ENCODE results near the gene CHST11.
A peak's percentile ranks its signal among the peaks of the same experiment; 100 is the strongest.

Gene CHST11

GRCh38 chr12:104443008-104443407, 13.7 kb upstream of the CHST11 start:
- H3K9me3 Mint-ChIP-seq, result peaks cover 5% of the 10 kb centered on the region
- H3K27me3 Mint-ChIP-seq, result no peaks in the 10 kb centered on the region
- ATAC-seq (ENCODE audit: low read depth) (no peak), DNase-seq (ENCODE audit: low spot score in 2 of 2) (no peak)
- peaks cover 9% of the 10 kb centered on the region for H3K4me1 Mint-ChIP-seq
- H3K36me3 Mint-ChIP-seq, result peaks cover 6% of the 10 kb centered on the region
- no peak overlapping the region for H3K27ac Mint-ChIP-seq
- no peak overlapping the region for H3K4me3 Mint-ChIP-seq

GRCh38 chr12:104446646-104447421, 9.9 kb upstream of the CHST11 start:
- ATAC-seq (ENCODE audit: low read depth), result peak; percentile 48
- Mint-ChIP-seq H3K9me3 (peaks cover 5% of the 10 kb centered on the region), H3K27me3 (no peaks in the 10 kb centered on the region), H3K36me3 (peaks cover 6% of the 10 kb centered on the region), H3K4me3 (no peak overlapping the region), H3K4me1 (peaks cover 9% of the 10 kb centered on the region), H3K27ac (no peak overlapping the region)
- no peak for DNase-seq (ENCODE audit: low spot score in 2 of 2)

- Mint-ChIP-seq H3K4me1 (peaks cover 6% of the 10 kb centered on the region), H3K4me3 (no peak overlapping the region), H3K36me3 (peaks cover 6% of the 10 kb centered on the region), H3K9me3 (peaks cover 5% of the 10 kb centered on the region), H3K27ac (no peak overlapping the region), H3K27me3 (no peaks in the 10 kb centered on the region)
- no peak for ATAC-seq (ENCODE audit: low read depth)
- DNase-seq (ENCODE audit: low spot score in 2 of 2), result no peak
Observed at GRCh38 chr12:104448031-104448430, 8.7 kb upstream of the CHST11 start.

- H3K4me3 Mint-ChIP-seq, result no peak overlapping the region
- H3K27me3 Mint-ChIP-seq, result no peaks in the 10 kb centered on the region
- peaks cover 5% of the 10 kb centered on the region for H3K9me3 Mint-ChIP-seq
- H3K4me1 Mint-ChIP-seq, result peaks cover 5% of the 10 kb centered on the region
- peaks cover 6% of the 10 kb centered on the region for H3K36me3 Mint-ChIP-seq
- no peak overlapping the region for H3K27ac Mint-ChIP-seq
- ATAC-seq (ENCODE audit: low read depth) (no peak), DNase-seq (ENCODE audit: low spot score in 2 of 2) (no peak)
Observed at GRCh38 chr12:104448451-104448850, 8.3 kb upstream of the CHST11 start.

- Mint-ChIP-seq H3K27me3 (no peaks in the 10 kb centered on the region), H3K36me3 (peaks cover 6% of the 10 kb centered on the region), H3K4me3 (no peak overlapping the region), H3K27ac (no peak overlapping the region), H3K4me1 (peaks cover 11% of the 10 kb centered on the region), H3K9me3 (peaks cover 5% of the 10 kb centered on the region)
- DNase-seq (ENCODE audit: low spot score in 2 of 2) (no peak), ATAC-seq (ENCODE audit: low read depth) (no peak)
Observed at GRCh38 chr12:104450700-104451099, 6.0 kb upstream of the CHST11 start.

GRCh38 chr12:104452087-104452486, 4.7 kb upstream of the CHST11 start:
- no peak for ATAC-seq (ENCODE audit: low read depth)
- H3K36me3 Mint-ChIP-seq, result peaks cover 5% of the 10 kb centered on the region
- H3K27me3 Mint-ChIP-seq, result no peaks in the 10 kb centered on the region
- no peak overlapping the region for H3K4me3 Mint-ChIP-seq
- no peak overlapping the region for H3K27ac Mint-ChIP-seq
- H3K4me1 Mint-ChIP-seq, result peaks cover 9% of the 10 kb centered on the region
- no peak for DNase-seq (ENCODE audit: low spot score in 2 of 2)
- peaks cover 2% of the 10 kb centered on the region for H3K9me3 Mint-ChIP-seq

- DNase-seq (ENCODE audit: low spot score in 2 of 2) (no peak), ATAC-seq (ENCODE audit: low read depth) (no peak)
- Mint-ChIP-seq H3K9me3 (no peaks in the 10 kb centered on the region), H3K27ac (peak overlapping the region; percentile 32), H3K27me3 (no peaks in the 10 kb centered on the region), H3K36me3 (peaks cover 1% of the 10 kb centered on the region), H3K4me3 (no peak overlapping the region), H3K4me1 (peaks cover 7% of the 10 kb centered on the region)
Observed at GRCh38 chr12:104453133-104453532, 3.6 kb upstream of the CHST11 start.

GRCh38 chr12:104454997-104455396, 1.8 kb upstream of the CHST11 start:
- DNase-seq (ENCODE audit: low spot score in 2 of 2) (no peak), ATAC-seq (ENCODE audit: low read depth) (no peak)
- H3K27me3 Mint-ChIP-seq, result no peaks in the 10 kb centered on the region
- peaks cover 1% of the 10 kb centered on the region for H3K36me3 Mint-ChIP-seq
- H3K27ac Mint-ChIP-seq, result no peak overlapping the region
- H3K9me3 Mint-ChIP-seq, result no peaks in the 10 kb centered on the region
- peaks cover 12% of the 10 kb centered on the region for H3K4me1 Mint-ChIP-seq
- no peak overlapping the region for H3K4me3 Mint-ChIP-seq

GRCh38 chr12:104455578-104456416, 951 bp upstream of the CHST11 start:
- ATAC-seq (ENCODE audit: low read depth), result no peak

GRCh38 chr12:104456950-104457745, 400 bp downstream of the CHST11 start:
- H3K9me3 Mint-ChIP-seq, result no peaks in the 10 kb centered on the region
- DNase-seq (ENCODE audit: low spot score in 2 of 2) (peak; percentile 54 to 63), ATAC-seq (ENCODE audit: low read depth) (peak; percentile 41)
- H3K36me3 Mint-ChIP-seq, result peaks cover 1% of the 10 kb centered on the region
- peak overlapping the region; percentile 94 for H3K27ac Mint-ChIP-seq
- H3K27me3 Mint-ChIP-seq, result no peaks in the 10 kb centered on the region
- H3K4me3 Mint-ChIP-seq, result peak overlapping the region; percentile 99
- peaks cover 19% of the 10 kb centered on the region for H3K4me1 Mint-ChIP-seq

More at GRCh38 chr12:104455578-104456416, 951 bp upstream of the CHST11 start:
- Mint-ChIP-seq H3K27me3 (no peaks in the 10 kb centered on the region), H3K9me3 (no peaks in the 10 kb centered on the region), H3K36me3 (peaks cover 1% of the 10 kb centered on the region), H3K27ac (peak overlapping the region; percentile 94), H3K4me1 (peaks cover 14% of the 10 kb centered on the region), H3K4me3 (peak overlapping the region; percentile 95)
- no peak for DNase-seq (ENCODE audit: low spot score in 2 of 2)

GRCh38 chr12:104457746-104458693, 1.3 kb downstream of the CHST11 start:
- H3K4me3 Mint-ChIP-seq, result peak overlapping the region; percentile 99
- ATAC-seq (ENCODE audit: low read depth) (peak; percentile 28), DNase-seq (ENCODE audit: low spot score in 2 of 2) (peak; percentile 43 to 56)
- H3K36me3 Mint-ChIP-seq, result peaks cover 1% of the 10 kb centered on the region
- H3K27ac Mint-ChIP-seq, result peak overlapping the region; percentile 94
- no peaks in the 10 kb centered on the region for H3K9me3 Mint-ChIP-seq
- H3K27me3 Mint-ChIP-seq, result no peaks in the 10 kb centered on the region
- H3K4me1 Mint-ChIP-seq, result peaks cover 26% of the 10 kb centered on the region

- peak overlapping the region; percentile 94 for H3K27ac Mint-ChIP-seq
- peak overlapping the region; percentile 99 for H3K4me3 Mint-ChIP-seq
- DNase-seq (ENCODE audit: low spot score in 2 of 2), result peak in 1 of 2 donors; percentile 30
- H3K36me3 Mint-ChIP-seq, result peaks cover 1% of the 10 kb centered on the region
- peaks cover 33% of the 10 kb centered on the region for H3K4me1 Mint-ChIP-seq
- ATAC-seq (ENCODE audit: low read depth), result no peak
- H3K27me3 Mint-ChIP-seq, result no peaks in the 10 kb centered on the region
- H3K9me3 Mint-ChIP-seq, result no peaks in the 10 kb centered on the region
Observed at GRCh38 chr12:104458694-104459367, 2.1 kb downstream of the CHST11 start.

Measured in memory B cell (primary cell).